ENCODE results near the gene MYBPC3.
"Not testable (repeated sequence)": the region's sequence is repeated elsewhere in the genome, so short reads cannot be mapped to it uniquely, and the experiment has no call there.

Gene MYBPC3

GRCh38 chr11:47324520-47324919, 28.0 kb downstream of the MYBPC3 start:
- DNase-seq (ENCODE audit: low read depth, low spot score): no peak

DNA sequence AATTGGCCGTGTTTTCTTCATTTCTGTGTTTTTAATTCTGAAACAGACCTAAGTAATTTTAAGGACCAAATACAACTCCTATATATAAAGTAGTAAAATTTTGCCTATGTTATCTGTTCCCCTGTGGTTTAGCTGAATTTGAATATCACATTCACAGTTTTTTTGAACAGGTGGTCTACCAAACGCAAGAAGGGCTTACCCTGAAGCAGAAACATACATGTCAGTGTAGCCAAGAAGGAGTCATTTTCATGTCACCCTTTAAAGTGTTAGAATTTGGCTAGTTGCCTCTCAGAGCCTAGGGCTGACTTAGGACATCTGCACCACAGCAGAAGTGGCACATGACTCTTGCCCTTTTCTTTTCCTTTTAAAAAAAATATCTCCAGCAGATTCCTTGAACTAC, 34.3 kb downstream of the MYBPC3 start:
- no peak for DNase-seq (ENCODE audit: low read depth, low spot score)

DNA sequence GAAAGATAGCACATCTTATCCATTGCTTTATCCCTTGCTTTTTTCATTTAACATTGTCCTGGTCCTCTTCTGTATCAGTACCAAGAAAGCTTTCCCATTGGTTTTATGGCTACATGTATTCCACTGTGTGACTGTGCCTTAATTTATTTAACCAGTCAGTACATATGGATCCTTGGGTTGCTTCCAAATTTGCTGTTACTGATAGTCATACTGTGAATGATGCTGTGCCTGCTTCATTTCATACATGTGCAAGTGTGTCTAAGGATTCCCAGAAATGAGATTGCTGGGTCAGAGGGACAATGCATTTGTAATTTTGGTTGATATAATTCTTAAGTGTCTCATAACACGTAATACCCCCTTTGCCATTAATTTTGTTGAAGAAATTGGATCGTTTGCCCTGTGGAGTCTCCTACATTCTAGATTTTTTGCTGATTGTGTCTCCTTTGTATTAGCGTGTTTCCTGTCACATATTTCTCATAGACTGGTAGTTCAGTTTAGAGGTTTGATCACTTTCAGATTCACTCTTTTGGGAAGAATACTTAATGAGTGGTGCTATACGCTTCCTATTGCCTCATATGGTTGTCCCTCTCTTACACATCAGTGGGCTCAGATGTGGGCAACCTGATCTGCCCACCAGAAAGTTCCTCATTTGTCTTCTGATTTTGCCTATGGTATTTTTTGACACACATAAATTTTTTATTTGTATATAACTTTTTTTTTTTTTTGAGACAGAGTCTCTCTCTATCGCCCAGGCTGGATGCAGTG, 35.3 kb downstream of the MYBPC3 start:
- no peak for DNase-seq (ENCODE audit: low read depth, low spot score)

GRCh38 chr11:47316501-47316900, 36.0 kb downstream of the MYBPC3 start:
- not testable (repeated sequence) for DNase-seq (ENCODE audit: low read depth, low spot score)

DNA sequence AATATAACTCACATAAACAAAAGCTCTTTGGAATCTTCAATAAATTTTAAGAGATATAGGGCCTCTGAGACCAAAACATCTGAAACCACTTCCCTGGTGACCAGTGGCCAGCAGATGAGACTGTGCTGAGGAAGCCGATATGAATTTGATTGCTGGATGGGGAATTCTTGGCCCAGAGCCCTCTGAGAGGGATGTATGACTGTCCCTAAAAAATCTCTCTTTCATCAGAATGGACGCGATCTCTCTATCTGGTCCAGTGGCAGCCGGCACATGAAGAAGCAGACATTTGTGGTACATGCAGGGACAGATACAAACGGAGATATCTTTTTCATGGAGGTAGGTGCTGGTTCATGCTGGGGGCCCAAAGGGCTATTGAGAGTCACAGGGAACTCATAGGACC, 37.5 kb downstream of the MYBPC3 start:
- DNase-seq (ENCODE audit: low read depth, low spot score): no peak

- no peak for DNase-seq (ENCODE audit: low read depth, low spot score)
Observed at GRCh38 chr11:47308050-47308823, 44.3 kb downstream of the MYBPC3 start.

DNA sequence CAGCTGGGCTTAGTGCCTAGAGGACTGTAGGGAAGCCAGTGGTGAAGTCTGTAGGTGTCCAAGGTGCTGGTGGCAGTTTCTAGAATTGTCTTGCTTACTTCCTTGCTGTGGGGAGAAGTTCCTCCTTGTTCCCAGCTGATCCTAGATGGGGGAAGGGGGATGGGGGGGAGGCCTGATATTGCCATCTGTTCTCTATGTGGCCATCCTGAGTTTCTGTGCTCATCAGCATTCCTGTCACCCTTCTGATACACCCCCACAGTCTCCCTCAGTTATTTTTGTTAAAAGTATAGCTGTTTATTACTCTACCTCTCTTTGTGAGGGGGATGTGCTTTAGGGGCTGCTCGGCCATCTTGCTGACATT, 46.0 kb downstream of the MYBPC3 start:
- DNase-seq (ENCODE audit: low read depth, low spot score): no peak

DNA sequence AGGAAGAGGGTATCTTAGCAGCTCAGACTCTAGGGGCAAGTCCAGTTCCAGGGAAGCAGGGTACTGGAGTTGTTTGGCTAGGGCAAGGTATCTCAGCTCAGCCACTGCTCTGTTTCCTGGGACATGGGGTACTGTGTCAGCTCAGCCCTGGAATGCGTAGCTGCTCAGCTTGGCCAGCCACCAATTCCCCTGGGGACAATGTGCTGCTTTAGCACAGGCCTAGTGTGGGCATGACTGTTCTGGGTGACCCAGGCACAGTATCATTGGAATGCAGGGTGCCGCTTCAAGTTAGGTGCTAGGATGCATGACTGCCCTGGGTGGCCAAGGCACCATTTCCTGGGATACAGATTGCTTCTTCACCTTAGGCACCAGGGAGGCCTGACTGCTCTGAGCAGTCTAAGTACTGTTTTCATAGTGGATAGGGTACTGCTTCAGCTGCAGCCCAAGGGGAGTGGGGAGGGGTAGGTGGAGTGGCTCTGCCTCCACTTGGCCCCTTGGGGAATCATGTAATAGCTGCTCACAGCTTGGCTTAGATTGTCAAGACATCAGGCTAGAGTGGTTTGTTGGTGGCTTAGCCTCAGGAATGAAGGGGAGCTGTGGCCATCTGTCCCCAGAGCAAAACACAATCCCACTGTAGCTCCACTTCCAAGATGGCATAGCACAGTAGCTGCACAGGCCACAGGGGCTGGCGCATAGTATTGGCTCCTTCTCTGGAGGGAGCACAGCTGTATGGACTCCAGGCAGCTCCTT, 46.6 kb downstream of the MYBPC3 start:
- no peak for DNase-seq (ENCODE audit: low read depth, low spot score)

DNA sequence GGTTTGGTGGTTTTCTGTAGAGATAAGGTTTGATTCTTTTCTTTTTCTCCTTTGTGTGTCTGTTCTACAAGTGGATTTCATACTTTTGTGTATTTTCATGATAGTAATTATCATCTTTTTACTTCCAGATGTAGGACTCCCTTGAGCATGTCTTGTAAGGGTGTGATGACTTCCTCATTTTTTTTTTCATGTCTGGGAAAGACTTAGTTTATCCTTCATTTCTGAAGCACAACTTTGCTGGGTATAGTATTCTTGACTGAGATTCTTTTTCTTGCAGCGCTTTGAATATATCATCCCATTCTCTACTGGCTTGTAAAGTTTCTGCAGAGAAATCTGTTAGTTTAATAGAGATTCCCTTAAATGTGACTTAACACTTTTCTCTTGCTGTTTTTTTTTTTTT, 49.6 kb downstream of the MYBPC3 start:
- no peak for DNase-seq (ENCODE audit: low read depth, low spot score)

DNA sequence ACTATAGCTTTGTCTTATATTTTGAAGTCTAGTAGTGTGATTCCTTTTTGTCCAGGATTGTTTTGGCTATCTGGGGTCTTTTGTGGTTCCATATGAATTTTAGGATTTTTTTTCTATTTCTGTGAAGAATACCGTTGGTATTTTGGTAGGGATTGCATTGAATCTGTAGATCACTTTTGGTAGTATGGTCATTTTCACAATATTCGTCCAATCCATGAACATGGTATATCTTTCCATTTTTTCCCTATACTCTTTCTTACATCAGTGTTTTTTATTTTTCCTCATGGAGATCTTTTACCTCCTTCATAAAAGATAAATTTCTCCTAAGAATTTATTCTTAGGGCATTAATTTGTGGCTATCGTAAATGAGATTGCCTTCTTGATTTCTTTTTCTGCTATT, 53.4 kb downstream of the MYBPC3 start:
- no peak for DNase-seq (ENCODE audit: low read depth, low spot score)

DNA sequence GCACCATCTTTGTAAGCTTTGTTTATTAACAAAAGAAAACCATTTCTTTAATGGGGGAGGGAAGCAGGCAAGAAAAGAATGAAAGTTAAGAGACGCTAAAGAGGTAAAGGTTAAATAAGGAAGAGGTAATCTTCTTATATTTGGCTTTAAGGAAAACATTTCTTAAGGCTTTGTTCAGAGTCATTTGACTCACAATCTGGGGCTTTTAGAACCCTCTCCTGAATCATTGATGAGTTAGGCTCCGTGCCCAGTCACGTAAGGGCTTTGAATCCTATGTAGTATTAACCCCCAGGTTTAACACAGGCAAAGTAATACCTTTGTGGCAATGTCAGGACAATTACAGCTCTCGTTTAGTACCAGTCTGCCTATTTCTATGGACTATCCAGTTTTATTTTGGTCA, 56.5 kb downstream of the MYBPC3 start:
- DNase-seq (ENCODE audit: low read depth, low spot score): no peak

GRCh38 chr11:47295385-47295784, 57.1 kb downstream of the MYBPC3 start:
- DNase-seq (ENCODE audit: low read depth, low spot score): no peak

DNA sequence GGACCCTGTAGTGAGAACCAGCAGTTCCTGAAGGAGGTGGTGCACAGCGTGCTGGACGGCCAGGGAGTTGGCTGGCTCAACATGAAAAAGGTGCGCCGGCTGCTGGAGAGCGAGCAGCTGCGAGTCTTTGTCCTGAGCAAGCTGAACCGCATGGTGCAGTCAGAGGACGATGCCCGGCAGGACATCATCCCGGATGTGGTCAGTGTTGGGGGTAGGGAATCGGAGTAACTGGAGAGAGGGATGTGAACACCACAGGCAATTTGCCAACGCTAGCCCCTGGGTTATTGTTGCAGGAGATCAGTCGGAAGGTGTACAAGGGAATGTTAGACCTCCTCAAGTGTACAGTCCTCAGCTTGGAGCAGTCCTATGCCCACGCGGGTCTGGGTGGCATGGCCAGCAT, 62.6 kb downstream of the MYBPC3 start:
- no peak for DNase-seq (ENCODE audit: low read depth, low spot score)

DNA sequence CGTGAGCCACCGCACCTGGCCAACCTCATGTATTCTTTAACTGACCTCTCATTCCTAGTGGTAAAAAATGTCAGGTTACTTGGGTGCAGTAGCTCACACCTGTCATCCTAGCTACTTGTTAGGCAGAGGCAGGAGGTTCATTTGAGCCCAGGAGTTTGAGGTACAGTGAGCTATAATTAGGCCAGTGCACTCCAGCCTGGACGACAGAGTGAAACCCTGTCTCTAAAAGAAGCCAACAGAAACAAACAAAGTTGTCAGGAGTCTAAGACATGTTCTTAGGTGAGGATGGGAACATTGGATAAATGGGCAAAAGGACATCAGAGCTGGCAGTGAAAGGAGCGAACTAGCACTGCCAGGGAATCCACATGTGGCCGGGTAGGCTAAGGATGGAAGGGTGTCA, 64.4 kb downstream of the MYBPC3 start:
- no peak for DNase-seq (ENCODE audit: low read depth, low spot score)

DNA sequence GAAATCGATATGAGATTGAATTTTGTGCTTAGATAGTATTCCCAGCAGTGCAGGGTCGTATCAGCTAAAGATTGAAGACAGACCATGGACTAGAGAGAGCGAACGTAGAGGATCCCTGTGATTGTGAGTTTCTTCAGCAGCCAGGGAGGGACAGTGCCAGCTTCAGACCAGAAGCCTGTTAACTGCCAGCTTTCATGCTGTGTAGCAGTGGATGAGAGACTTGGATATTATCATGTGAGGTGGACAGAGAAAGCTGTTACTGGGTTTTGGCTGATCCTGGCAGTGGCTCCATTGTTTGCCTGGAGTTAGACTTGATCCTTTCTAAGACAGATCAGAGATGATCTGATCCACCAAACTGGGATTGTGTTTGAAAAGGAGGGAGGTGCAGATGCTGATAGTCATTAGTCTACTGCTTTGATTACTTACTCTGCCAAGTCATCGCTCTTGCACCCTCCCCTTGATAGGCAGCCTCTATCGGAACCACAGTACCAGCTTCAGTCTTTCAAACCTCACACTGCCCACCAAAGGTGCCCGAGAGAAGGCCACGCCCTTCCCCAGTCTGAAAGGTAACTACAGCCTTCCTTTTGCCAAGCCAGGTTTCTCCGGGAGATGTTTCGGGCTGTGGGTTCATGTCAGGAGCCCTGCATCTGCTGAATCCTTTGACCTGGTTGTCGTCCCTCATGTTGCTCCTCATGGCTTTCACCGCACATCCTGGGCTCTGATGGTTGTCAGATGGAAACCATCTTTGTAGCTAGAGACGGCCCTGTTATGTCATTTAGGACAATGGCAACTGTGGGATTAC, 66.3 kb downstream of the MYBPC3 start:
- DNase-seq (ENCODE audit: low read depth, low spot score): no peak

- no peak for DNase-seq (ENCODE audit: low read depth, low spot score)
Observed at GRCh38 chr11:47284151-47284550, 68.4 kb downstream of the MYBPC3 start.

GRCh38 chr11:47282462-47282861, 70.0 kb downstream of the MYBPC3 start:
- DNase-seq (ENCODE audit: low read depth, low spot score): no peak

All from activated naive CD8-positive, alpha-beta T cell treated with anti-CD3 and anti-CD28 coated beads, Interleukin-2, amount 50 U/mL, for 16 hours (primary cell).